IMR-90 (cell line): Measurements from ENCODE around the gene ZNF597. TPM values are rescaled to one million over a fixed set of nuclear protein-coding genes. Genes with fewer than 3 reads are reported as not detected.

Experiments used
- ATAC-seq: fragments of 200-7000 bp; cut with Tn5 transposase; 2 replicates; pipeline ENCODE4 v1.9.1; 2020; ENCODE audit warnings: low read depth, mild to moderate bottlenecking, moderate library complexity
- BruUV-seq: library from RNA; stranded (reverse); fragments of 400-500 nt; replicated peaks from 2 replicates; lab custom pipeline; 2021; lab: Mats Ljungman, UMichigan
- CTCF ChIA-PET: fragments of 300-600 bp; formaldehyde crosslinking; extraction: SDS; loops from one replicate; lab custom pipeline; 2021; ENCODE audit warnings: antibody characterized with exemption; lab: Yijun Ruan, JAX
- POLR2A ChIA-PET: fragments of 300-600 bp; sonication (Branson Sonifier 250); formaldehyde crosslinking; loops from one replicate; lab custom pipeline; 2022; ENCODE audit warnings: antibody characterized with exemption; ENCODE audit not compliant: unreplicated experiment; lab: Charles Lee
- DNase-seq: peaks from one replicate; pipeline ENCODE4 v3.0.0; 2013
- H2AFZ ChIP-seq: replicated peaks from 2 replicates; pipeline ENCODE3; 2013; ENCODE audit warnings: low read length, mild to moderate bottlenecking; ENCODE audit not compliant: poor library complexity
- H2AK5ac ChIP-seq: 2 replicates; pipeline ENCODE4 v1.6.1; 2013; ENCODE audit warnings: low read depth, low read length, inconsistent platforms
- H2AK9ac ChIP-seq: replicated peaks from 2 replicates; pipeline ENCODE3; 2013; ENCODE audit warnings: mild to moderate bottlenecking, low read depth, low read length, moderate library complexity; ENCODE audit not compliant: poor library complexity
- H2BK120ac ChIP-seq: 2 replicates; pipeline ENCODE4 v1.6.1; 2013; ENCODE audit warnings: low read depth, low read length, inconsistent platforms
- H2BK15ac ChIP-seq: 3 replicates; pipeline ENCODE4 v1.6.1; 2013; ENCODE audit warnings: low read depth, low read length, inconsistent platforms
- H2BK20ac ChIP-seq: 2 replicates; pipeline ENCODE4 v1.6.1; 2013; ENCODE audit warnings: low read depth, mild to moderate bottlenecking, inconsistent platforms, low read length, moderate library complexity
- H2BK5ac ChIP-seq: 2 replicates; pipeline ENCODE4 v1.6.1; 2013; ENCODE audit warnings: mild to moderate bottlenecking, low read depth, low read length, inconsistent platforms; ENCODE audit not compliant: poor library complexity, severe bottlenecking
- H3K14ac ChIP-seq: replicated peaks from 2 replicates; pipeline ENCODE4 v1.6.1; 2013; ENCODE audit warnings: low read depth, low read length, inconsistent platforms
- H3K18ac ChIP-seq: 2 replicates; pipeline ENCODE4 v1.6.1; 2013; ENCODE audit warnings: low read depth, low read length, control low read depth
- H3K23ac ChIP-seq: 2 replicates; pipeline ENCODE4 v1.6.1; 2013; ENCODE audit warnings: low read depth, low read length, inconsistent platforms
- H3K27ac ChIP-seq: 2 replicates; pipeline ENCODE4 v1.5.1; 2013; ENCODE audit warnings: mild to moderate bottlenecking, control low read depth, low read length; ENCODE audit not compliant: insufficient read depth
- H3K27me3 ChIP-seq: 2 replicates; pipeline ENCODE4 v1.6.1; 2013; ENCODE audit warnings: low read length; ENCODE audit not compliant: control insufficient read depth, insufficient read depth
- H3K36me3 ChIP-seq: 2 replicates; pipeline ENCODE4 v1.6.1; 2013; ENCODE audit warnings: low read length, mixed read lengths; ENCODE audit not compliant: control insufficient read depth, insufficient read depth
- H3K4ac ChIP-seq: 2 replicates; pipeline ENCODE4 v1.6.1; 2013; ENCODE audit warnings: low read depth, low read length, inconsistent platforms
- H3K4me1 ChIP-seq: 2 replicates; pipeline ENCODE4 v1.6.1; 2013; ENCODE audit warnings: low read length, mixed read lengths; ENCODE audit not compliant: control insufficient read depth, insufficient read depth
- H3K4me2 ChIP-seq: 2 replicates; pipeline ENCODE4 v1.6.1; 2013; ENCODE audit warnings: low read depth, mild to moderate bottlenecking, control low read depth, low read length, moderate library complexity
- H3K4me3 ChIP-seq: 2 replicates; pipeline ENCODE4 v1.5.1; 2013; ENCODE audit warnings: low read depth, mild to moderate bottlenecking, control low read depth, low read length, moderate library complexity; ENCODE audit not compliant: insufficient read depth
- H3K56ac ChIP-seq: 2 replicates; pipeline ENCODE4 v1.6.1; 2013; ENCODE audit warnings: low read length, inconsistent platforms; ENCODE audit not compliant: insufficient read depth; ENCODE audit errors: extremely low read depth
- H3K79me1 ChIP-seq, 2 experiments: 2 replicates each; pipeline ENCODE4 v1.6.1; 2013; ENCODE audit warnings: low read length in 2 of 2, inconsistent platforms in 1 of 2, low read depth in 1 of 2
- H3K9ac ChIP-seq: 2 replicates; pipeline ENCODE4 v1.6.1; 2013; ENCODE audit warnings: low read depth, low read length, control low read depth
- H3K9me1 ChIP-seq: 2 replicates; pipeline ENCODE4 v1.6.1; 2013; ENCODE audit warnings: low read length, inconsistent platforms; ENCODE audit not compliant: insufficient read depth
- H3K9me3 ChIP-seq: 2 replicates; pipeline ENCODE4 v1.6.1; 2013; ENCODE audit warnings: low read length; ENCODE audit not compliant: control insufficient read depth, insufficient read depth
- H4K20me1 ChIP-seq: 2 replicates; pipeline ENCODE4 v1.6.1; 2013; ENCODE audit warnings: low read length, inconsistent platforms; ENCODE audit not compliant: insufficient read depth
- H4K5ac ChIP-seq: 2 replicates; pipeline ENCODE4 v1.6.1; 2013; ENCODE audit warnings: mild to moderate bottlenecking, low read depth, low read length, control low read depth
- H4K8ac ChIP-seq, 2 experiments: 2 replicates each; pipeline ENCODE4 v1.6.1; 2013; ENCODE audit warnings: low read depth in 2 of 2, low read length in 2 of 2, control low read depth in 1 of 2, inconsistent platforms in 1 of 2
- H4K91ac ChIP-seq: 2 replicates; pipeline ENCODE4 v1.6.1; 2013; ENCODE audit warnings: low read depth, low read length, inconsistent platforms; ENCODE audit not compliant: insufficient read depth
- BHLHE40 ChIP-seq: fragments of 150-350 bp; IDR thresholded peaks from 2 replicates; pipeline ENCODE4 v1.6.1; 2016; ENCODE audit warnings: mild to moderate bottlenecking, low read depth, low read length
- CEBPB ChIP-seq: IDR thresholded peaks from 2 replicates; pipeline ENCODE4 v1.6.1; 2012; ENCODE audit warnings: low read depth, low read length, improper control_type of control experiment
- CHD1 ChIP-seq: IDR thresholded peaks from 2 replicates; pipeline ENCODE4 v1.6.1; 2012; ENCODE audit warnings: low read depth, low read length, improper control_type of control experiment
- FOS ChIP-seq: fragments of 150-350 bp; IDR thresholded peaks from 2 replicates; pipeline ENCODE4 v1.6.1; 2016; ENCODE audit warnings: low read depth, low read length
- MAFK ChIP-seq: IDR thresholded peaks from 2 replicates; pipeline ENCODE4 v1.6.1; 2012; ENCODE audit warnings: low read depth, low read length, improper control_type of control experiment
- MAZ ChIP-seq: IDR thresholded peaks from 2 replicates; pipeline ENCODE4 v1.6.1; 2012; ENCODE audit warnings: low read depth, mild to moderate bottlenecking, low read length, improper control_type of control experiment, moderate library complexity, borderline replicate concordance
- MXI1 ChIP-seq: IDR thresholded peaks from 2 replicates; pipeline ENCODE4 v1.6.1; 2012; ENCODE audit warnings: low read depth, mild to moderate bottlenecking, low read length, moderate library complexity, borderline replicate concordance
- NFE2L2 ChIP-seq: fragments of 150-350 bp; IDR thresholded peaks from 2 replicates; pipeline ENCODE4 v1.6.1; 2016; ENCODE audit warnings: low read depth, mild to moderate bottlenecking, low read length
- POLR2A ChIP-seq: IDR thresholded peaks from 2 replicates; pipeline ENCODE4 v1.6.1; 2012; ENCODE audit warnings: mild to moderate bottlenecking, low read depth, low read length
- RAD21 ChIP-seq: IDR thresholded peaks from 2 replicates; pipeline ENCODE4 v1.6.1; 2012; ENCODE audit warnings: low read length, improper control_type of control experiment
- RCOR1 ChIP-seq: IDR thresholded peaks from 2 replicates; pipeline ENCODE4 v1.6.1; 2012; ENCODE audit warnings: mild to moderate bottlenecking, low read length, improper control_type of control experiment; ENCODE audit not compliant: insufficient replicate concordance
- RFX5 ChIP-seq: IDR thresholded peaks from 2 replicates; pipeline ENCODE4 v1.8.0; 2012; ENCODE audit warnings: low read depth, mild to moderate bottlenecking, low read length, moderate library complexity
- WGBS, 2 experiments: methylation state at CpG; one replicate each; pipeline versions ENCODE4 v1.1.5 to v1.1.7; 2013; ENCODE audit warnings: missing lambda C conversion rate in 2 of 2; ENCODE audit not compliant: insufficient read length in 1 of 2; ENCODE audit errors: extremely low coverage in 2 of 2; 5-methylcytosine and 5-hydroxymethylcytosine counted together
- dilution Hi-C: fragments of 300-500 bp; cut with HindIII; formaldehyde crosslinking; loops from one replicate; pipeline ENCODE4 v1.14.3; 2018; ENCODE audit warnings: low sequenced_read_pairs; ENCODE audit not compliant: unreplicated experiment
- in situ Hi-C: fragments of 300-500 bp; cut with MboI; formaldehyde crosslinking; loops from 3 replicates; pipeline ENCODE4 v1.14.3; 2019; ENCODE audit warnings: low sequenced_read_pairs, inconsistent platforms, mixed read lengths
- intact Hi-C: fragments of 100-400 bp; cut with micrococcal nuclease; formaldehyde crosslinking; loops from 2 replicates; pipeline ENCODE4 v1.10.0; 2022
- polyA plus RNA-seq, 3 experiments: library from polyadenylated mRNA; depleted of rRNA; stranded (reverse); fragments of >200 nt; gene quantifications; 2 replicates each; pipeline ENCODE4 v1.2.3, GENCODE V29; 2012; ENCODE audit warnings: low replicate concordance in 1 of 3
- total RNA-seq: library from RNA; depleted of rRNA; stranded (reverse); fragments of >200 nt; gene quantifications from 2 replicates; pipeline ENCODE4 v1.2.3, GENCODE V29; 2012
- TF ChIP-seq, protein P1 (sequence below): conservative IDR thresholded peaks from 2 replicates; pipeline ENCODE4 v1.5.1; 2012; ENCODE audit warnings: mild to moderate bottlenecking, low read depth, low read length, improper control_type of control experiment
- TF ChIP-seq, protein P2 (sequence below): fragments of 150-350 bp; IDR thresholded peaks from 2 replicates; pipeline ENCODE4 v1.6.1; 2016; ENCODE audit warnings: low read depth, mild to moderate bottlenecking, low read length, moderate library complexity, borderline replicate concordance
- TF ChIP-seq, protein P3 (sequence below): fragments of 150-350 bp; IDR thresholded peaks from 2 replicates; pipeline ENCODE4 v1.6.1; 2017; ENCODE audit warnings: mild to moderate bottlenecking, antibody characterized with exemption, low read length, low read depth

ZNF597 gene
- total and polyA plus RNA-seq, 2 of the 4 experiments (the other 2 are of a cell fraction) = 0.91 to 3.0 TPM

DNA sequence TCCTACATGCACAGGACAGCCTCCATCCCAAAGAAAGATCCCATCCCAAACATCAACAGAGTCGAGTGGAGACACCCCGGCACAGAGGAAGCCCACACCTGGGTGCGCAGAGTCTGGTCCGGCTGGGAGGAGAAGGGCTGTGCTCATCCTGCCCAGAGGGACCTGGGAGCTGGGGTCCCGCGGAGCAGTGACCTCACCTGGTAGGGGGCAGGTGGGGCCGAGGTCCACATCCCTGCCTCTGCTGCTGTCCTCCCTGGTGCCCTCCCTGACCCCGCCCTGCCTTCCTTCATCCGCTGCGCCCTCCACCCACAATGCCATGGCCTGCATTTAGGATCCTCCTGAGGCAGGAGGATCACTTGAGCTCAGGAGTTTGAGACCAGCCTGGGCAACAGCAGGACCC lies 49.1 kb upstream of the ZNF597 start:
- H2AK9ac ChIP-seq = no peak overlapping the region
- no peak for TF ChIP-seq MAFK
- TF ChIP-seq RAD21 = no peak
- TF ChIP-seq, protein P1, sequence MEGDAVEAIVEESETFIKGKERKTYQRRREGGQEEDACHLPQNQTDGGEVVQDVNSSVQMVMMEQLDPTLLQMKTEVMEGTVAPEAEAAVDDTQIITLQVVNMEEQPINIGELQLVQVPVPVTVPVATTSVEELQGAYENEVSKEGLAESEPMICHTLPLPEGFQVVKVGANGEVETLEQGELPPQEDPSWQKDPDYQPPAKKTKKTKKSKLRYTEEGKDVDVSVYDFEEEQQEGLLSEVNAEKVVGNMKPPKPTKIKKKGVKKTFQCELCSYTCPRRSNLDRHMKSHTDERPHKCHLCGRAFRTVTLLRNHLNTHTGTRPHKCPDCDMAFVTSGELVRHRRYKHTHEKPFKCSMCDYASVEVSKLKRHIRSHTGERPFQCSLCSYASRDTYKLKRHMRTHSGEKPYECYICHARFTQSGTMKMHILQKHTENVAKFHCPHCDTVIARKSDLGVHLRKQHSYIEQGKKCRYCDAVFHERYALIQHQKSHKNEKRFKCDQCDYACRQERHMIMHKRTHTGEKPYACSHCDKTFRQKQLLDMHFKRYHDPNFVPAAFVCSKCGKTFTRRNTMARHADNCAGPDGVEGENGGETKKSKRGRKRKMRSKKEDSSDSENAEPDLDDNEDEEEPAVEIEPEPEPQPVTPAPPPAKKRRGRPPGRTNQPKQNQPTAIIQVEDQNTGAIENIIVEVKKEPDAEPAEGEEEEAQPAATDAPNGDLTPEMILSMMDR = no peak
- no peak for TF ChIP-seq RFX5
- no peak for TF ChIP-seq CHD1
- TF ChIP-seq POLR2A = no peak
- TF ChIP-seq, protein P2, sequence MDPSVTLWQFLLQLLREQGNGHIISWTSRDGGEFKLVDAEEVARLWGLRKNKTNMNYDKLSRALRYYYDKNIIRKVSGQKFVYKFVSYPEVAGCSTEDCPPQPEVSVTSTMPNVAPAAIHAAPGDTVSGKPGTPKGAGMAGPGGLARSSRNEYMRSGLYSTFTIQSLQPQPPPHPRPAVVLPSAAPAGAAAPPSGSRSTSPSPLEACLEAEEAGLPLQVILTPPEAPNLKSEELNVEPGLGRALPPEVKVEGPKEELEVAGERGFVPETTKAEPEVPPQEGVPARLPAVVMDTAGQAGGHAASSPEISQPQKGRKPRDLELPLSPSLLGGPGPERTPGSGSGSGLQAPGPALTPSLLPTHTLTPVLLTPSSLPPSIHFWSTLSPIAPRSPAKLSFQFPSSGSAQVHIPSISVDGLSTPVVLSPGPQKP = no peak
- TF ChIP-seq, protein P3, sequence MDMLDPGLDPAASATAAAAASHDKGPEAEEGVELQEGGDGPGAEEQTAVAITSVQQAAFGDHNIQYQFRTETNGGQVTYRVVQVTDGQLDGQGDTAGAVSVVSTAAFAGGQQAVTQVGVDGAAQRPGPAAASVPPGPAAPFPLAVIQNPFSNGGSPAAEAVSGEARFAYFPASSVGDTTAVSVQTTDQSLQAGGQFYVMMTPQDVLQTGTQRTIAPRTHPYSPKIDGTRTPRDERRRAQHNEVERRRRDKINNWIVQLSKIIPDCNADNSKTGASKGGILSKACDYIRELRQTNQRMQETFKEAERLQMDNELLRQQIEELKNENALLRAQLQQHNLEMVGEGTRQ = no peak
- no peak for TF ChIP-seq BHLHE40
- TF ChIP-seq FOS = no peak
- TF ChIP-seq RCOR1 = no peak
- no peak for TF ChIP-seq MAZ
- no peak for TF ChIP-seq MXI1
- no peak for TF ChIP-seq NFE2L2
- no peak for TF ChIP-seq CEBPB
- dilution Hi-C loops = no loop called here
- no peak for DNase-seq
- H2AFZ ChIP-seq = no peak overlapping the region
- no peak overlapping the region for H2BK120ac ChIP-seq
- intact Hi-C loops = no loop called here
- H4K20me1 ChIP-seq = no peaks in the 10 kb centered on the region
- no peak overlapping the region for H4K5ac ChIP-seq
- no peak overlapping the region for H4K8ac ChIP-seq
- ATAC-seq = no peak
- no TSS peak for BruUV-seq
- H3K4ac ChIP-seq = no peak overlapping the region
- H3K4me1 ChIP-seq = no peaks in the 10 kb centered on the region
- no peak overlapping the region for H3K4me2 ChIP-seq
- no peak overlapping the region for H2BK20ac ChIP-seq
- no peak overlapping the region for H2BK5ac ChIP-seq
- POLR2A ChIA-PET = no interaction called here
- no peak overlapping the region for H3K4me3 ChIP-seq
- H3K36me3 ChIP-seq = peaks cover 7% of the 10 kb centered on the region; the same call in 1 of the 2 replicates
- H3K27ac ChIP-seq = no peak overlapping the region
- H3K23ac ChIP-seq = no peak overlapping the region
- H3K56ac ChIP-seq = no peak overlapping the region
- no peak overlapping the region for H4K91ac ChIP-seq
- H3K14ac ChIP-seq = no peak overlapping the region
- CTCF ChIA-PET = no interaction called here
- no peak overlapping the region for H3K18ac ChIP-seq
- no peak overlapping the region for H3K9ac ChIP-seq
- no peak overlapping the region for H2AK5ac ChIP-seq
- no peaks in the 10 kb centered on the region for H3K9me3 ChIP-seq
- whole genome bisulfite sequencing, 2 experiments = 100% methylated on average over 3 of the region's 10 CpGs; no CpG with 5 or more reads in 1 of the 2 experiments
- no peaks in the 10 kb centered on the region for H3K79me1 ChIP-seq
- no peaks in the 10 kb centered on the region for H3K27me3 ChIP-seq
- peaks cover 3% of the 10 kb centered on the region; the same call in 1 of the 2 replicates for H3K9me1 ChIP-seq
- no peak overlapping the region for H2BK15ac ChIP-seq
- in situ Hi-C loops = no loop called here
